NCI-H2107 (cell line): ENCODE results near the gene PTPRH.
"Not testable (repeated sequence)": the region's sequence is repeated elsewhere in the genome, so short reads cannot be mapped to it uniquely, and the experiment has no call there.

Source experiments
- DNase-seq: peaks from one replicate; lab custom pipeline; 2025; lab: John Stamatoyannopoulos, UW

The PTPRH gene

GRCh38 chr19:55225415-55225958, 16.2 kb upstream of the PTPRH start:
- DNase-seq, result no peak

DNA sequence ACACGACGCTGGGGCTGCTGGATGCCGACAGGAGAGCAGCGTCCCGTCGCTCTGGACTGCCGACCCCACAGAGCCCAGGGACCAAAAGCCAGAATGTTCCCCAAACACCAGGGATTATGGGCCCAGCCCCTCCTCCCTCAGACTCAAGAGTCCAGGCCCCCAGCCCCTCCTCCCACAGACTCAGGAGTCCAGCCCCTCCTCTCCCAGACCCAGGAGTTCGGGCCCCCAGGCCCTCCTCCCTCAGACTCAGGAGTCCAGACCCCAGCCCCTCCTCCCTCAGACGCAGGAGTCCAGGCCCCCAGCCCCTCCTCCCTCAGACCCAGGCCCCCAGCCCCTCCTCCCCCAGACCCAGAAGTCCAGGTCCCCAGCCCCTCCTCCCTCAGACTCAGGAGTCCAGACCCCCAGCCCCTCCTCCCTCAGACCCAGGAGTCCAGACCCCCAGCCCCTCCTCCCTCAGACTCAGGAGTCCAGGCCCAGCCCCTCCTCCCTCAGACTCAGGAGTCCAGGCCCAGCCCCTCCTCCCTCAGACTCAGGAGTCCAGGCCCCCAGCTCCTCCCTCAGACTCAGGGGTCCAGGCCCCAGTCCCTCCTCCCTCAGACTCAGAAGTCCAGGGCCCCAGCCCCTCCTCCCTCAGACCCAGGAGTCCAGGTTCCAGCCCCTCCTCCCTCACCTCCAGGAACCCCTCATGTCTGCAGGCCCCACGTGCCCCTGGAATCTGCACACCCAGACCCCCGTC, 15.5 kb upstream of the PTPRH start:
- DNase-seq, result not testable (repeated sequence)

DNA sequence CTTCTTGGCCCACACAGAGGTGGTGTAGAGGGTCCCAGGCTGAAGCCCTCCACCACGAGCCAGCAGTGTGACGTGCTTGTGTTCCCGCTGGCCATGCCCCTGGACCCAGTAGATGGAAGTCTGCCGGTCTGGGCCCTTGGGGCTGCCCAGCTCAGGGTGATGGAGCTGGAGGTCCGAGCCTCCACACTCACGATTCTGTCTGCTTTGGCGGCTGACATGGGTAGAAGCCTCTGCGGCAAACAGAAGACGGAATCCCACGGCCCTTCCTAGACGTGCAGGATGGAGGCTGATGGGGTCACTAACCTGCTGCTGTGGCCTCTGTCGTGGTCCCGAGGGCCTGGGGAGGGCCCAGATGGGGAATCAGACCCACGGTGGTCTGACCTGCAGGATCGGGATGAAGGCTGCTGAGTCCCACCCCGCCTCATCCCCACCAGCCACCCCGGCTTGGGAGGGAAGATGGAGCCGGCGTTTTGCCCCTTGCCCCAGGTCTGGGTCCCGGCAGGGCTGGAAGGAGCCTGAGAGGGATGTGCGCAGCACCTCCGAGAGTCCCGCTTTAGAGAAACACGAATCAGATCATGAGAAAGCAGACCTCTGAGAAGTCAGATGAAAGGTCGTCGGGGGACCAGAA, 14.9 kb upstream of the PTPRH start:
- DNase-seq, result no peak

- DNase-seq, result no peak
These were observed 14.2 kb upstream of the PTPRH start for GRCh38 chr19:55223291-55224037.

DNA sequence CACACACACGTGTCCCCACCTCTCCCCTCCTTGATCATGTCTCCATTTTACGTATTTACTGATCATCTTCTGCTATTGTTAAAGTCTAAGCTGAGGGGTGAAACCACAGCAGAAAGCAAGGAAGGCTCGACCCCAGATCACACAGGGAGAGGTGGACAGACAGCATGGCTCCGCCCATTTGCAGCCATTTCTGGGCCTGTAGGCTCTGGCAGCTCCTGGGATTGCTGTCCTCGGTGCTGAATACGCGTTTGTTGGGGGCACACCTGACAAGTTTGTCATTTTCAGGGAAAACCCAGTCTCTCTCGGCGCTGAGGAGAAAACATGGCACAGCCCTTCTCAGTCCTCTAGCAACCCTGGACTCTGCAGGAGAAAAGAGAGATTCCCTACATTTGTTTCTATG, 11.2 kb upstream of the PTPRH start:
- DNase-seq, result no peak

DNA sequence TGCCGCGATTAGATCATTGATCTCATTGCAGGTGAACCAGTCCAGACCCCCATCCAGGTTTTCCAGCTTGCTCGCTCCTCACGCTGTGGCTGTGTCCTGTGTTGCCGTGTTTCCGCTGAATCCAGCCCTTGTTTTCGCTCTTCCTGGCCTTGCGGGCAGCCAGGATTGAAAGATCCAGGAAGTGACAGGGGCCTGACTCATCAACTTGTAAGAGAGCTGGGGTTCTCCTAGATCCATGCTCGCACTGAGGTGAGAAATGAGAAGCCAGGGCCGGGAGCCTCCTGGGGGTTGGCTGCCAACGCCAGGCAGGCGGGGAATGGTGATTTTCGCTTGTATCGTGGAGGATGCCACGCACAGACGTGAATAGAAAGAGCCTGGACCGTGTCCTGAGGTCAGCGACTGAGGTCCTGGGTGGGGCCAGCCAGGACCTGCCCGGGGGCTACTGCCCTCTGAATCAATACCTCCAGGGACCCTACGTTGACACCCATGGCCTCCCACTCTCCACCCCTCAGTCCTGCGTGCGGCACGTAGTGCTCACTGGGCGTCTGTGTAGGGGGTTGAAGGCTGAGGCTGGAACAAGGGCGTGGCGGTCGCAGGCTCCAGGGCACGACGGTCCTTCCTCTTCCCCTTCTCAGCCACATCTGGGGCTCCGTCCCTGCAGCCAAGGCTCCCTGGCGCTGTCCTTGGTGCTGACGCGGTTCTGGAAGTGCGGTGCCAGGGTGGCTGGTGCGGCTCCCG, 7.3 kb upstream of the PTPRH start:
- peak; percentile 91 for DNase-seq

DNA sequence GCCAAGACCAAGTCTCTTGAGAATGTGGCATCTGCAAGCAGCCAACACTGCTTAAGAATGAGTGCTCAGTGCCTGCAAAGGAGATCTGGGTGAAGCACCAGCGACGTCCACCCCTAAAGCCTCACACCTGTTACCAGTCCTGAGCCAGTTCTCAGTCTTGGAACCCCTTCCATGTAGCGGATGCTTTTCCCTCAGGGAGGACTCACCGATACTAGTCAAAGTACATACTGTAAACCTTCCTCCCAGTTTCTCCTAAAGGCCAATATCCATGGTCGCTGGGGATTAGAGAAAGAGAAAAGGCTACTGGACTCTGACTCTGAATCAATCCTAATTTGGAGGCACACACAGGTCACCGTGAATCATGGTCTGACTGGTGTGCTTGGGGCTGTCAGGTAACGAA, 4.2 kb upstream of the PTPRH start:
- no peak for DNase-seq

DNA sequence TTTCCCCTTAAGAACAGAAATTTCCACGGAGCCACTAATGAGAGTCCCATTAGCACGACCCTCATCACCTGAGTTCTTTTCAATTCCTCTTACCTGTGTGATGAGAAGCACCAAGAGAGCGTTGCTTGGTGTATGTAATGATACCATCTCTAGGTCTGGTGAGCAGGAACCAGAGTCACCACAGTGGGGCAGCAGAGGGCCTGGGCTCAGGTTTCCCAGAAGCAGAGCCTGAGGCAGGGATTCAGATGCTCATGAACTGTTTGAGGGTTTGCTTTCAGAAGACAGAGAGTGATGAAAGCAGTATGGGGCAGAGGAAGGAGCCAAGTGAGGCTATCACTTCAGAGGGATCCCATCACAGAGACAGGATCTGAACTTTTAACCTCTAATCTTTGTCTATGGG, 3.1 kb upstream of the PTPRH start:
- DNase-seq, result no peak

- DNase-seq, result no peak
These were observed 582 bp upstream of the PTPRH start for GRCh38 chr19:55209693-55210472.

DNA sequence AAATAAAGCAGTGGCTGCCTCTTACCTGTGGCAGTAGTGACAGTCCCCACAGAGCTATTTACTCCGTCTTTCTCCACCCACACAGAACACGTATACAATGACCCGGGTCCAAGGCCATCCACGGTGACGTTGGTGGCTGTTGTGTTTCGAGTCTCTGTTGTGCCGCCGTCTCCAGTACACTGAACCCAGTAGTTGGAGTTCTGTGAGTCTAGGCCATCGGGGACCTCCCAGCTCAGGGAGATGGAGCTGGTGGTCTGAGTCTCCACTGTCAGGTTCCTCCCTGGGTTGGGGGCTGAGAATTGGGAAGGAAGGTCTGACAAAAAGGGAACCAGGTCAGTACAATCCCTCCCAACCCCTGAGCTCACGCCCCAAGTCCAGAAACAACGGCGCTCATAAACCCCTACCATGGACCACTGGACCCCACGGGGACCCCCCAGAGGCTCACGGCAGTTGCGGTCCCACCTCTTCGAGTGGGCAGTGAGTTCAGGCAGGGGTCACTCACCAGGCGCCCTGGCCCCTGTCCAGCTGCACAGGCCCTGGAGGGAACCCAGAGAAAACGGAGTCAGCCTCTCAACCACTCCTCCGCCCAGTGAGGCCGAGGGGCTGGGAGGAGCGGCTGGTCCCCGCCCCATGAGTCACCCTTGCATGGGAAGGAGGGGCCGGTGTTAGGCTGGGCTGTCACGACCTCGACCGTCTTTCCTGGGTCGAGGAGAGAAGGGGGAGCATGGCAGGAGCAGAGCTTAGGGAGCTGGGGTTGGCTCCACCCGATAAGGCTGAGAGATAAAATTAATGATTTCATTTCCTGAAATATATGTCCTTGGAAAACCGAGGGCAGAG, 2.4 kb downstream of the PTPRH start:
- peak; percentile 60 for DNase-seq

DNA sequence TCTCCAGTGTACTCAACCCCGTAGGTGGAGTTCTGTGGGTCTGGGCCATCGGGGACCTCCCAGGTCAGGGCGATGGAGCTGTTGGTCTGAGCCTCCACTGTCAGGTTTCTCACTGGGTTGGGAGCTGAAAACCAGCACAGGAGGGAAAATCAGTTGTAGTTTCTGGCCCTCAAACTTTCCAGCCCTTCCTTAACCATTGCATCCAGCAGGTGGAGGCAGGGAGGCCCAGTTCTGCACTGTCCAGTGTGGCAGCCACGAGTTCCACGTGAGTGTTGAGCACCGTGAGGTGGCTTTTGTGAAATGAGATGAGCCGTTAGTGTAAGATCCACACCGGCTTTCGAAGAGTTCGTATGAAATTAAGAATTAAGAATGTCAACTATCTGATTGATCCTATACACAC, 7.1 kb downstream of the PTPRH start:
- DNase-seq, result not testable (repeated sequence)

GRCh38 chr19:55199620-55200204, 9.6 kb downstream of the PTPRH start:
- DNase-seq, result no peak

DNA sequence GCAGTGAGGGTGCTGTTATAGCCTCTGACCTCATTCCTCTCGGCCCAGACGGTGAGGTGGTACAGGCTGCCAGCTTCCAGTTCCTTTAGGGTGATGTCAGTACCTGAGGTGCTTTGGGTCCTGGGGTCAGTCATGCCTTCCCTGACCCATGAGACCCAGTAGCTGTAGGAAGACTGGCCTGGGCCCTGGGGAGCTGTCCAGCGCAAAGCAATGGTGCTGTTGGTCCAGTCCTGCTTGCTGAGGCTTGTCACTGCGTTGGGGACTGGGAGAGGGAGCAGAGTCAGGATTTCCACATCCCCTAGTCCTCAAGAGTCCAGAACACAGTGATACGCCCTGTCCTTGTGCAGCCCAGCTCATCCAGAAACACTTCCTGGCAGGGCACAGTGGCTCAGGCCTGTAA, 10.7 kb downstream of the PTPRH start:
- no peak for DNase-seq

GRCh38 chr19:55197528-55197927, 11.8 kb downstream of the PTPRH start:
- no peak for DNase-seq

DNA sequence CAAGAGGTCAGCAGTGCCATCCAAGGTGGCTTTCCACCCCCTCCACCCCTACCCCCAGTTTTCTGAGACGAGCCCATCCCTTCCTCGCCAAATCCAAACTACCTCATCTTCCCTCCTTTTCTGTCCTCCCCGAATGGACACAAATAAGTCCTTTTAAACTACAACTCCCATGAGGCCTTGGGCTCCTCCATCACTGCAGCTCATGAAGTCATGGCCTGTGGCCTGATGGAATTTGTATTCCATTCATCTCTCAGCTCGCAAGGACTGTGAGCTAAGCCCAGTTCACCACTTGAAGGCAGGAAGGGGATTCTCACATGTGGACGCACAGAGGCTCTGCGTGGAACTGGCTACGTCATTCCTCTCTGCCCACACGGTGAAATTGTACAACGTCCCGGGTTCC, 12.5 kb downstream of the PTPRH start:
- no peak for DNase-seq

DNA sequence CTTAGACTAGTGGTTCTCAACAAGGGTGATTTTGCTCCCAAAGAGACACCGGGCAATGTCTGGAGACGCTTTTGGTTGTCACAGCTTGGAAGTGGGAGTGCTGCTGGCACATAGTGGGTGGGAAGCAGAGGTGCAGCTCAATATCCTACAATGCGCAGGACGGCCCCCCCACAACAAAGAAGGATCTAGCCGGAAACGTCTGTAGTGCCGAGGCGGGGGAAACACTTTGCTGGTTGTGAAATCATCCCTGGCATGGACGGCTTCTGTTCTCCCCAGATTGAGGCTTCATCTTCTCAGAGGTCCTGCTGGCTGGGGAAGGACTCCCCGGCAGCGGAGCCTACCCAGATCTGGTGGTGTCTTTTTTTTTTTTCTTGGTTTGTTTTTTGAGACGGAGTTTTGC, 15.8 kb downstream of the PTPRH start:
- no peak for DNase-seq

GRCh38 chr19:55189403-55189835, 19.9 kb downstream of the PTPRH start:
- DNase-seq, result no peak

DNA sequence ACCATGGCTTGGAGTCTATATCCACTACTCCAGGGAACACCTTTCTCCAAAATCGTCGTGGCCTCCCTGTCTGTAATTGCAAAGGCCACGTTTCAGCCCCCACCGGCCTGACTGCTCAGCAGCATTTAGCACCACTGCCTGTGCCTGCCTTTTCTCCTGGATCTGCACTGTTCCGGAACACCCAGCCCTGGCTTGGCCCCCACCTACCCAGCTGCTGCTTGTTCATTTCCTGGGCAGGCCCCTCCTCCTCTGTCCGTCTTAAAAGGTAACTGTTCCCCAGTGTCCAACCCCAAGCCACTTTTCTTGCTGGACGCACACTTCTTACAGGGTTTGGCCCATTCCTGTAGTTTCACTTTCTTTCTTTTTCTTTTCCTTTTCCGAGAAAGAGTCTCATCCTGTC, 20.7 kb downstream of the PTPRH start:
- no peak for DNase-seq

GRCh38 chr19:55186080-55186479, 23.2 kb downstream of the PTPRH start:
- DNase-seq, result no peak

- DNase-seq, result no peak
These were observed 27.6 kb downstream of the PTPRH start for GRCh38 chr19:55181740-55182139.
